ENCODE results near the gene VN1R5. TPM values are rescaled to one million over a fixed set of nuclear protein-coding genes. Genes with fewer than 3 reads are reported as not detected.

Gene VN1R5
- total and polyA plus RNA-seq, 2 donors from 2014 or later = not detected

DNA sequence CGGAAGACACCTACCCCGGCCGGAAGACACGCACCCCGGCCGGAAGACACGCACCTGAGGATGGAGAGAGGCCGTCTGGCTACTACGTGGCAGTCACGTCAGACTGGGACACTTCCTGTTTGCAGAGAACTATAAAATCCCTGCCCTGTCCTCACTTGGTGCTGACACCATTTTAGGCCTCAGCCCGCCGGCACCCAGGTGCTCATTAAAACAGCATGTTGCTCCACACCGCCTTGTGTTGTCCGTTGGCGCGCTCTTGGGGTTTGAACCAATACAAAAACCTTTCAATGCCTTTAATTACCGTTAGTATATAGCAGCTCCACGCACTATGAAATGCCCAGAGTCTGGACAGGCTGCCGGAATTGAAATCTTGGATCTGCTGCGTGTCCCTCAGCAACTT, 34.7 kb downstream of the VN1R5 start:
- no peak overlapping the region for H3K27ac ChIP-seq (ENCODE audit: low read depth in 2 of 2, low read length in 2 of 2)
- FAIRE-seq = no peak
- no peaks in the 10 kb centered on the region for H3K27me3 ChIP-seq (ENCODE audit: control insufficient read depth, insufficient read depth, low read length)
- DNase-seq = peak in 1 of 5 donors; percentile 2
- no peak overlapping the region for H3K9ac ChIP-seq (ENCODE audit: low read length in 3 of 3)
- no peaks in the 10 kb centered on the region for H3K9me3 ChIP-seq (ENCODE audit: control insufficient read depth in 2 of 3, insufficient read depth in 1 of 3, low read length in 3 of 3)
- no peak overlapping the region for H3K4me3 ChIP-seq (ENCODE audit: low read length in 3 of 3)
- intact Hi-C loops (cut with DNase I) = no loop called here
- H3K36me3 ChIP-seq (ENCODE audit: control insufficient read depth in 2 of 3, insufficient read depth in 3 of 3, low read length in 3 of 3) = no peaks in the 10 kb centered on the region
- no peak for TF ChIP-seq CTCF (IDR thresholded peaks at IDR 0.05; ENCODE audit: borderline replicate concordance, extremely low read depth, insufficient read depth)
- H3K4me1 ChIP-seq (ENCODE audit: control insufficient read depth in 2 of 3, insufficient read depth in 2 of 3, low read depth in 1 of 3, low read length in 3 of 3) = no peaks in the 10 kb centered on the region

- intact Hi-C loops (cut with DNase I) = no loop called here
- H3K4me3 ChIP-seq (ENCODE audit: low read length in 3 of 3) = no peak overlapping the region
- DNase-seq (peak in 1 of 5 donors; percentile 3), FAIRE-seq (no peak)
- no peaks in the 10 kb centered on the region for H3K27me3 ChIP-seq (ENCODE audit: control insufficient read depth, insufficient read depth, low read length)
- H3K9me3 ChIP-seq (ENCODE audit: control insufficient read depth in 2 of 3, insufficient read depth in 1 of 3, low read length in 3 of 3) = no peaks in the 10 kb centered on the region
- no peaks in the 10 kb centered on the region for H3K4me1 ChIP-seq (ENCODE audit: control insufficient read depth in 2 of 3, insufficient read depth in 2 of 3, low read depth in 1 of 3, low read length in 3 of 3)
- no peaks in the 10 kb centered on the region for H3K36me3 ChIP-seq (ENCODE audit: control insufficient read depth in 2 of 3, insufficient read depth in 3 of 3, low read length in 3 of 3)
- no peak for TF ChIP-seq CTCF (IDR thresholded peaks at IDR 0.05; ENCODE audit: borderline replicate concordance, extremely low read depth, insufficient read depth)
- H3K27ac ChIP-seq (ENCODE audit: low read depth in 2 of 2, low read length in 2 of 2) = no peak overlapping the region
- no peak overlapping the region for H3K9ac ChIP-seq (ENCODE audit: low read length in 3 of 3)
Measured at GRCh38 chr1:247291161-247291560, 35.3 kb downstream of the VN1R5 start.

- TF ChIP-seq CTCF (IDR thresholded peaks at IDR 0.05; ENCODE audit: borderline replicate concordance, extremely low read depth, insufficient read depth) = no peak
- no peaks in the 10 kb centered on the region for H3K9me3 ChIP-seq (ENCODE audit: control insufficient read depth in 2 of 3, insufficient read depth in 1 of 3, low read length in 3 of 3)
- H3K27me3 ChIP-seq (ENCODE audit: control insufficient read depth, insufficient read depth, low read length) = no peaks in the 10 kb centered on the region
- H3K36me3 ChIP-seq (ENCODE audit: control insufficient read depth in 2 of 3, insufficient read depth in 3 of 3, low read length in 3 of 3) = no peaks in the 10 kb centered on the region
- no peak overlapping the region for H3K27ac ChIP-seq (ENCODE audit: low read depth in 2 of 2, low read length in 2 of 2)
- no peaks in the 10 kb centered on the region for H3K4me1 ChIP-seq (ENCODE audit: control insufficient read depth in 2 of 3, insufficient read depth in 2 of 3, low read depth in 1 of 3, low read length in 3 of 3)
- no peak overlapping the region for H3K4me3 ChIP-seq (ENCODE audit: low read length in 3 of 3)
- no peak for FAIRE-seq
- peak in 1 of 5 donors; percentile 4 for DNase-seq
- H3K9ac ChIP-seq (ENCODE audit: low read length in 3 of 3) = no peak overlapping the region
- intact Hi-C loops (cut with DNase I) = no loop called here
Measured at GRCh38 chr1:247291833-247292561, 36.1 kb downstream of the VN1R5 start.

All from kidney (tissue), 14 donors.